Body of pancreas (tissue), 4 donors: ENCODE results near the gene SLC16A5. TPM values are rescaled to one million over a fixed set of nuclear protein-coding genes. Genes with fewer than 3 reads are reported as not detected.

Experiments
- ATAC-seq: fragments of 150-250 bp; one replicate; pipeline ENCODE4 v1.9.1; 2016
- DNase-seq, 4 donors: peaks; one replicate each; pipeline ENCODE4 v3.0.0-alpha.2; 2019
- H3K27ac ChIP-seq, 4 donors: fragments of 200-600 bp; sonication (generic); 1 replicate in 3 of 4; 2 replicates in 1 of 4; pipeline versions ENCODE4 v1.5.1 to v1.6.1; 2016 to 2019; ENCODE audit warnings: mild to moderate bottlenecking in 1 of 4, mixed read lengths in 1 of 4, moderate library complexity in 1 of 4
- H3K27me3 ChIP-seq, 2 donors: fragments of 200-600 bp; sonication (generic); one replicate each; pipeline ENCODE4 v1.6.0; 2016; ENCODE audit warnings: mild to moderate bottlenecking in 1 of 2
- H3K36me3 ChIP-seq, 2 donors: fragments of 200-600 bp; sonication (generic); replicated peaks in 1 of 2; 2 replicates each; pipeline ENCODE4 v1.5.1; 2016; ENCODE audit warnings: low read depth in 2 of 2; ENCODE audit not compliant: insufficient read depth in 1 of 2
- H3K4me1 ChIP-seq: fragments of 200-600 bp; sonication (generic); one replicate; pipeline ENCODE4 v1.6.0; 2016
- H3K4me3 ChIP-seq, 2 donors: fragments of 200-600 bp; sonication (generic); 1 replicate in 1 of 2; 2 replicates in 1 of 2; pipeline ENCODE4 v1.5.1; 2016 to 2019
- H3K9me3 ChIP-seq, 3 donors: fragments of 200-600 bp; sonication (generic); 1 replicate in 2 of 3; 2 replicates in 1 of 3; pipeline ENCODE4 v1.5.1; 2016
- CTCF ChIP-seq, 7 experiments: fragments of 450-650 bp in 4 of 7; fragments of 200-600 bp in 3 of 7; sonication (generic) in 3 of 7; IDR thresholded peaks; one replicate each; pipeline ENCODE4 v1.5.1; 2016 to 2019; ENCODE audit warnings: antibody characterized with exemption in 7 of 7
- POLR2A ChIP-seq, 3 donors: fragments of 450-650 bp; IDR thresholded peaks; one replicate each; pipeline ENCODE4 v1.6.1; 2016; ENCODE audit warnings: antibody characterized with exemption in 3 of 3, mild to moderate bottlenecking in 2 of 3
- WGBS, 2 donors: methylation state at CpG; one replicate each; pipeline ENCODE4 v1.1.5; 2017; 5-methylcytosine and 5-hydroxymethylcytosine counted together
- intact Hi-C: fragments of 100-400 bp; cut with DNase I; formaldehyde crosslinking; loops from one replicate; pipeline ENCODE4 v1.15.1; 2023
- total RNA-seq, 2 donors: library from RNA; depleted of rRNA; stranded (reverse); fragments of >200 nt; gene quantifications; one replicate each; pipeline ENCODE4 v1.1.0, GENCODE V29; 2016

Gene SLC16A5
- total RNA-seq, 2 donors from 2014 or later = 2.1 to 14.8 TPM

DNA sequence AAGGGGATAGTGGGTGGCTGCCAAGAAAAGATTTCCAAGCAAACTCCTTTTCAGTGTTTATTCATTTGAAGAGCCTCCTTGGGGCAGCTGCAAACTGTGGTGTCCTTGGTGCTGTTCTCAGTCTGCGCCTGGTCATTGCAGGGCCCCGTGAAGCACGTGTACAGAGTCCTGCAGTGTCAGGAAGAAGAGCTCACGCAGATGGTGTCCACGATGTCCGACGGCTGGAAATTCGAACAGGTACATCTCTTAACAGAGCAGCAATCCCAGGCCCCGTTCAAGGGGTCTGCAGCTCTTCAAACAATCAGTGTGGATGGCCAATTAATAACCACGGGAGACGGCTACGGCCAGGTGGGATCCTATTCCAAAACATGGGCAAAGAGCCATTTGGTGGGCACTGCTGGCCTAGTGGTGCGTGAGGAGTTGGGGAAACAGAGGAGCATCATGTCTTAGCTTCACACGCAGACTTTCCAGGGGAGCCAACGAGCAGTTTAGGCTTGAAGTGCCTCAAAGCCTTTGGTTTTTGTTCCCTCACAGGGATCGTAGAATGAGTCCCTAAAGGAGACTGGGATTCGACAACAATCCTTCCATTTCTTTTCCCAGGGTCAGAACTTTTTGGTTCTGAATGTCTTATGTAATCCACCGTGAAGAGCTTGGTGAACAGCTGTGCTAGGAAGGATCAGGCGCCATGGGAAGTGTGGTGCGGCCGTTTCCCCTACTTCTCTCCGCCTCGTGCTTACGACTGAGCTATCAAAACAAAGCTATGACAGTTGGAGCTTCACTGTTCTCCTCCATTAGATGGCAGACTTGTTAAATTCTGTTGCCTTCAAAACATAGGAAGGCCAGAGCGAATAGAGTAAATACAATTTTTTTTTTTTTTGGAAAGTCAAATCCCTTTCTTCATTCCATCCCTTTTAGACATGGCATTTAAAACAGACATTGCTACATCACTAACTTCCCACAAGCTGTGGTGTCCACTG is 28.1 kb upstream of the SLC16A5 start:
- TF ChIP-seq POLR2A (IDR thresholded peaks at IDR 0.05) = no peak
- peak in 4 of 7 experiments; percentile 7 to 35 (median 25) for TF ChIP-seq CTCF (IDR thresholded peaks at IDR 0.05)
- intact Hi-C loops = no loop called here
- WGBS, 2 donors = 76 to 77% methylated on average over 25 of the region's 25 CpGs
- H3K27ac ChIP-seq = no peak overlapping the region
- H3K27me3 ChIP-seq = no peaks in the 10 kb centered on the region
- peaks cover 0 to 11% of the 10 kb centered on the region in 2 donors for H3K36me3 ChIP-seq
- no peaks in the 10 kb centered on the region for H3K9me3 ChIP-seq
- DNase-seq (peak in 1 of 4 donors; percentile 35), ATAC-seq (peak; percentile 47)
- H3K4me3 ChIP-seq = no peak overlapping the region
- H3K4me1 ChIP-seq = no peaks in the 10 kb centered on the region

DNA sequence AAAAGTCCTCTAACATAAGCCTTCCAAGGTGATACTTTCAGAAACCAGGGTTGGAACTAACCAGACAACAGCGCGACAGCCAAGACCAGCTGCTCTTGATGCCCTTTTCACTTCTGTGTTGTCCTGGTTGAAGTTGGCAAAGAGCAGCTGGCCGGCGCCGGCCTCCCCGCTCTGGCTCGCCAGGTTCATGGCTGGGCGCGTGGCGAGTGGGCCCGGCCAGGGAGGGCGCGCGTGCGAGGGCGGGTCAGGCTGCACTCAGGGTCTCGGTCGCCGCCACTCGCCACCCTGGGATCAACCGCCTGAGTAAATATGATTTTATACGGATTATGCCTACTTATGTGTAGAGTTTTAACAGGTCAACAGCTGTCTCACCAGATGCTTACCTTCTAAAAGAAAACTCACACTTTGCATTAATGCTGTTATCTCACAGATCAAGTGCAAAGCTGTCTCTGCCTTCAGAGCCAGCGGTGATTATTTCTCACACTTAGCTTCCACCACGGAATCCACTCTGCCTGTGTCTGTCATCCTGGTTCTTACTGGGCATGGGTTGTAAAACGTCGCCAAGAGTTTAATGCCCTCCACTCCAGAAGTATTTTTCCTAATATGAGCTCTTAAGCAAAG is 27.2 kb upstream of the SLC16A5 start:
- WGBS, 2 donors = 92 to 94% methylated on average over 19 to 26 of the region's 26 CpGs
- intact Hi-C loops = no loop called here
- TF ChIP-seq POLR2A (IDR thresholded peaks at IDR 0.05) (no peak), CTCF (IDR thresholded peaks at IDR 0.05) (no peak)
- H3K36me3 ChIP-seq = peaks cover 0 to 11% of the 10 kb centered on the region in 2 donors
- no peaks in the 10 kb centered on the region for H3K27me3 ChIP-seq
- H3K9me3 ChIP-seq = no peaks in the 10 kb centered on the region
- no peak overlapping the region for H3K4me3 ChIP-seq
- ATAC-seq = no peak
- H3K4me1 ChIP-seq = no peaks in the 10 kb centered on the region
- DNase-seq = no peak
- no peak overlapping the region for H3K27ac ChIP-seq

DNA sequence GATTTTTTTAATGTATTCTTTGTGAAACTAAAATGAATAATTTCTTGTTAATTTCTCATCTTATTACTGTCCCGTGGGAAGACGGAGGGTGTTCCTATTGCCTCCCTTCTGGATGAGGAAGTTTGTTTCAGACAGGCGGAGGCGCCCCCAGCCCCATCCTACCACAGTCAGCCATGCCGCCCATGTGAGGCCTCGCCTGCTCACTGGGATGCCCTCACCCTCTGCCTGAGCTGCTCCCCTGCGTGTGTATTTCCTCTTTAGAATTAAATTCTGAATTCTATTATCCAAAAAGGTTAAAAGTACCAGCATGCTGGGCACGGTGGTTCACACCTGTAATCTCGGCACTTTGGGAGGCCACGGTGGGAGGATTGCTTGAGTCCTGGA is 26.7 kb upstream of the SLC16A5 start:
- peaks cover 0 to 11% of the 10 kb centered on the region in 2 donors for H3K36me3 ChIP-seq
- ATAC-seq (no peak), DNase-seq (no peak)
- H3K27ac ChIP-seq = no peak overlapping the region
- no peak for TF ChIP-seq POLR2A (IDR thresholded peaks at IDR 0.05)
- no peak overlapping the region for H3K4me3 ChIP-seq
- no peaks in the 10 kb centered on the region for H3K9me3 ChIP-seq
- no peaks in the 10 kb centered on the region for H3K4me1 ChIP-seq
- intact Hi-C loops = no loop called here
- H3K27me3 ChIP-seq = no peaks in the 10 kb centered on the region
- 94 to 95% methylated on average over 10 of the region's 10 CpGs for WGBS, 2 donors

GRCh38 chr17:75061618-75062017 is 26.1 kb upstream of the SLC16A5 start:
- Histone ChIP-seq H3K9me3 (no peaks in the 10 kb centered on the region), H3K27me3 (no peaks in the 10 kb centered on the region), H3K4me3 (no peak overlapping the region), H3K27ac (no peak overlapping the region), H3K4me1 (no peaks in the 10 kb centered on the region), H3K36me3 (peaks cover 0 to 11% of the 10 kb centered on the region in 2 donors)
- 85% methylated on average over 5 to 8 of the region's 8 CpGs for WGBS, 2 donors
- DNase-seq = no peak
- ATAC-seq = no peak
- no peak for TF ChIP-seq CTCF (IDR thresholded peaks at IDR 0.05)
- intact Hi-C loops = no loop called here

- Histone ChIP-seq H3K9me3 (no peaks in the 10 kb centered on the region), H3K27ac (no peak overlapping the region), H3K4me3 (no peak overlapping the region), H3K27me3 (no peaks in the 10 kb centered on the region), H3K4me1 (no peaks in the 10 kb centered on the region), H3K36me3 (peaks cover 0 to 11% of the 10 kb centered on the region in 2 donors)
- WGBS, 2 donors = 88 to 90% methylated on average over 10 to 13 of the region's 13 CpGs
- ATAC-seq (no peak), DNase-seq (no peak)
- TF ChIP-seq POLR2A (IDR thresholded peaks at IDR 0.05) (no peak), CTCF (IDR thresholded peaks at IDR 0.05) (no peak)
- intact Hi-C loops = no loop called here
These were observed 24.6 kb upstream of the SLC16A5 start for GRCh38 chr17:75063201-75063600.
